ENCODE results near the gene NRP1. TPM values are rescaled to one million over a fixed set of nuclear protein-coding genes. Genes with fewer than 3 reads are reported as not detected.

Gene NRP1
- total and polyA plus RNA-seq, 4 donors = 14.6 to 55.6 (median 37.8) TPM

GRCh38 chr10:33349268-33349667 lies 14.8 kb upstream of the NRP1 start:
- DNase-seq (ENCODE audit: low spot score) = no peak
- no peak overlapping the region for H3K4me3 ChIP-seq (ENCODE audit: low read depth in 1 of 3, low read length in 3 of 3)
- TF ChIP-seq MAX (IDR thresholded peaks at IDR 0.05) (no peak), HNF4G (IDR thresholded peaks at IDR 0.05) (no peak), FOXA1 (IDR thresholded peaks at IDR 0.05) (no peak), NR2F2 (IDR thresholded peaks at IDR 0.05) (no peak), ZBTB33 (IDR thresholded peaks at IDR 0.05) (no peak), YY1 (IDR thresholded peaks at IDR 0.05) (no peak), EGR1 (IDR thresholded peaks at IDR 0.05; ENCODE audit: low read depth in 2 of 2) (no peak), GABPA (IDR thresholded peaks at IDR 0.05 in 1 of 2, conservative IDR thresholded peaks at IDR 0.05 in 1 of 2) (no peak), ATF3 (IDR thresholded peaks at IDR 0.05) (no peak), TAF1 (conservative IDR thresholded peaks at IDR 0.05) (no peak), SP1 (IDR thresholded peaks at IDR 0.05) (no peak), RXRA (IDR thresholded peaks at IDR 0.05) (no peak), FOXA2 (IDR thresholded peaks at IDR 0.05) (no peak), HNF4A (conservative IDR thresholded peaks at IDR 0.05) (no peak), JUND (IDR thresholded peaks at IDR 0.05) (no peak), RAD21 (IDR thresholded peaks at IDR 0.05) (no peak)
- TF ChIP-seq, protein P1, sequence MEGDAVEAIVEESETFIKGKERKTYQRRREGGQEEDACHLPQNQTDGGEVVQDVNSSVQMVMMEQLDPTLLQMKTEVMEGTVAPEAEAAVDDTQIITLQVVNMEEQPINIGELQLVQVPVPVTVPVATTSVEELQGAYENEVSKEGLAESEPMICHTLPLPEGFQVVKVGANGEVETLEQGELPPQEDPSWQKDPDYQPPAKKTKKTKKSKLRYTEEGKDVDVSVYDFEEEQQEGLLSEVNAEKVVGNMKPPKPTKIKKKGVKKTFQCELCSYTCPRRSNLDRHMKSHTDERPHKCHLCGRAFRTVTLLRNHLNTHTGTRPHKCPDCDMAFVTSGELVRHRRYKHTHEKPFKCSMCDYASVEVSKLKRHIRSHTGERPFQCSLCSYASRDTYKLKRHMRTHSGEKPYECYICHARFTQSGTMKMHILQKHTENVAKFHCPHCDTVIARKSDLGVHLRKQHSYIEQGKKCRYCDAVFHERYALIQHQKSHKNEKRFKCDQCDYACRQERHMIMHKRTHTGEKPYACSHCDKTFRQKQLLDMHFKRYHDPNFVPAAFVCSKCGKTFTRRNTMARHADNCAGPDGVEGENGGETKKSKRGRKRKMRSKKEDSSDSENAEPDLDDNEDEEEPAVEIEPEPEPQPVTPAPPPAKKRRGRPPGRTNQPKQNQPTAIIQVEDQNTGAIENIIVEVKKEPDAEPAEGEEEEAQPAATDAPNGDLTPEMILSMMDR (IDR thresholded peaks at IDR 0.05; ENCODE audit: low read depth, low read length, missing input control) = no peak
- TF ChIP-seq, protein P2, sequence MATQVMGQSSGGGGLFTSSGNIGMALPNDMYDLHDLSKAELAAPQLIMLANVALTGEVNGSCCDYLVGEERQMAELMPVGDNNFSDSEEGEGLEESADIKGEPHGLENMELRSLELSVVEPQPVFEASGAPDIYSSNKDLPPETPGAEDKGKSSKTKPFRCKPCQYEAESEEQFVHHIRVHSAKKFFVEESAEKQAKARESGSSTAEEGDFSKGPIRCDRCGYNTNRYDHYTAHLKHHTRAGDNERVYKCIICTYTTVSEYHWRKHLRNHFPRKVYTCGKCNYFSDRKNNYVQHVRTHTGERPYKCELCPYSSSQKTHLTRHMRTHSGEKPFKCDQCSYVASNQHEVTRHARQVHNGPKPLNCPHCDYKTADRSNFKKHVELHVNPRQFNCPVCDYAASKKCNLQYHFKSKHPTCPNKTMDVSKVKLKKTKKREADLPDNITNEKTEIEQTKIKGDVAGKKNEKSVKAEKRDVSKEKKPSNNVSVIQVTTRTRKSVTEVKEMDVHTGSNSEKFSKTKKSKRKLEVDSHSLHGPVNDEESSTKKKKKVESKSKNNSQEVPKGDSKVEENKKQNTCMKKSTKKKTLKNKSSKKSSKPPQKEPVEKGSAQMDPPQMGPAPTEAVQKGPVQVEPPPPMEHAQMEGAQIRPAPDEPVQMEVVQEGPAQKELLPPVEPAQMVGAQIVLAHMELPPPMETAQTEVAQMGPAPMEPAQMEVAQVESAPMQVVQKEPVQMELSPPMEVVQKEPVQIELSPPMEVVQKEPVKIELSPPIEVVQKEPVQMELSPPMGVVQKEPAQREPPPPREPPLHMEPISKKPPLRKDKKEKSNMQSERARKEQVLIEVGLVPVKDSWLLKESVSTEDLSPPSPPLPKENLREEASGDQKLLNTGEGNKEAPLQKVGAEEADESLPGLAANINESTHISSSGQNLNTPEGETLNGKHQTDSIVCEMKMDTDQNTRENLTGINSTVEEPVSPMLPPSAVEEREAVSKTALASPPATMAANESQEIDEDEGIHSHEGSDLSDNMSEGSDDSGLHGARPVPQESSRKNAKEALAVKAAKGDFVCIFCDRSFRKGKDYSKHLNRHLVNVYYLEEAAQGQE (IDR thresholded peaks at IDR 0.05) = no peak

More at GRCh38 chr10:33349268-33349667, 14.8 kb upstream of the NRP1 start:
- Histone ChIP-seq H3K27ac (ENCODE audit: low read depth in 1 of 2, low read length in 2 of 2) (no peak overlapping the region), H3K4me1 (ENCODE audit: control insufficient read depth in 4 of 4, insufficient read depth in 4 of 4, low read length in 3 of 4) (no peaks in the 10 kb centered on the region), H3K27me3 (ENCODE audit: control insufficient read depth in 4 of 4, insufficient read depth in 4 of 4, low read length in 3 of 4) (no peaks in the 10 kb centered on the region), H3K9me3 (ENCODE audit: control insufficient read depth in 4 of 4, low read length in 3 of 4) (no peaks in the 10 kb centered on the region), H3K36me3 (ENCODE audit: control insufficient read depth in 4 of 4, insufficient read depth in 3 of 4, low read depth in 1 of 4, low read length in 3 of 4) (no peaks in the 10 kb centered on the region), H3K9ac (ENCODE audit: low read depth in 1 of 2, low read length in 2 of 2) (no peak overlapping the region)
